Measurements from ENCODE around the gene POC1A. TPM values are rescaled to one million over a fixed set of nuclear protein-coding genes. Genes with fewer than 3 reads are reported as not detected.

POC1A gene
- total and polyA plus RNA-seq, 9 of the 15 experiments (the other 6 are each of a cell fraction or from before 2014, with no cell fraction given), result 7.2 to 17.5 (median 12.1) TPM

GRCh38 chr3:52175416-52176179 is 21.4 kb upstream of the POC1A start:
- no peak overlapping the region for H3K4me2 ChIP-seq (ENCODE audit: insufficient read depth, low read length)
- WGBS (ENCODE audit: insufficient coverage, low coverage, missing lambda C conversion rate), result 46% methylated on average over 9 of the region's 14 CpGs
- no peaks in the 10 kb centered on the region for H3K9me3 ChIP-seq (replicated peaks; ENCODE audit: control insufficient read depth, insufficient read depth, low read depth, low read length)
- H4K20me1 ChIP-seq (replicated peaks; ENCODE audit: control insufficient read depth, insufficient read depth, low read length), result no peaks in the 10 kb centered on the region
- POLR2A ChIA-PET, result interaction anchor here (0.6 to 1.0 kb wide), 5 partner anchors 13 to 180 kb away, joined by 3 read pairs; partner anchors contain the start of gene RPL29
- peak in 1 of 4 experiments; percentile 4 for DNase-seq (ENCODE audit: extremely low read depth in 1 of 4, low spot score in 3 of 4)
- H3K79me2 ChIP-seq (ENCODE audit: control insufficient read depth, insufficient read depth, low read length), result no peaks in the 10 kb centered on the region
- ATAC-seq, result no peak
- H3K9ac ChIP-seq (ENCODE audit: insufficient read depth in 1 of 2, low read depth in 2 of 2, low read length in 2 of 2), result peak overlapping the region in 1 of 2 experiments; percentile 66; a peak in 1 of 4 replicates
- no peak overlapping the region for H3K27ac ChIP-seq (ENCODE audit: extremely low read depth, low read depth, low read length)
- no peaks in the 10 kb centered on the region for H3K36me3 ChIP-seq (ENCODE audit: control insufficient read depth, insufficient read depth, low read length)
- H3K9me1 ChIP-seq (ENCODE audit: control insufficient read depth, insufficient read depth, low read length), result no peaks in the 10 kb centered on the region
- no TSS peak for BruUV-seq (replicated peaks)
- no peaks in the 10 kb centered on the region for H3K27me3 ChIP-seq (ENCODE audit: control insufficient read depth in 2 of 2, insufficient read depth in 2 of 2, low read length in 2 of 2)
- peaks cover 8 to 23% of the 10 kb centered on the region in 2 experiments; a peak in 4 of 5 replicates for H3K4me1 ChIP-seq (replicated peaks in 1 of 2; ENCODE audit: control insufficient read depth in 2 of 2, insufficient read depth in 2 of 2, low read length in 2 of 2)
- in situ Hi-C loops (cut with MboI) (no loop called here), intact Hi-C loops (cut with micrococcal nuclease) (no loop called here)
- no peak for TF ChIP-seq CREBBP (IDR thresholded peaks at IDR 0.05; ENCODE audit: low read depth, low read length)
- no peak for TF ChIP-seq SMAD1 (IDR thresholded peaks at IDR 0.05; ENCODE audit: low read depth, low read length, partially characterized antibody)
- TF ChIP-seq RREB1 (CRISPR knock-in tag; IDR thresholded peaks at IDR 0.05), result no peak
- no peak for TF ChIP-seq CBFA2T2 (conservative IDR thresholded peaks at IDR 0.05)
- TF ChIP-seq GTF2F1 (IDR thresholded peaks at IDR 0.05; ENCODE audit: low read depth, low read length), result no peak
- TF ChIP-seq ZNF655 (CRISPR knock-in tag; IDR thresholded peaks at IDR 0.05), result no peak
- no peak for TF ChIP-seq ZNF696 (CRISPR knock-in tag; conservative IDR thresholded peaks at IDR 0.05)
- TF ChIP-seq RNF219 (CRISPR knock-in tag; IDR thresholded peaks at IDR 0.05), result no peak
- TF ChIP-seq NFIX (CRISPR knock-in tag; IDR thresholded peaks at IDR 0.05; ENCODE audit: low read depth), result no peak
- TF ChIP-seq ZNF639 (CRISPR knock-in tag; conservative IDR thresholded peaks at IDR 0.05 in 1 of 2, IDR thresholded peaks at IDR 0.05 in 1 of 2), result no peak
- CTCF ChIA-PET (ENCODE audit: low intra/inter-chr PET ratio), result no interaction called here
- H2AFZ ChIP-seq (ENCODE audit: low read depth, low read length), result no peak overlapping the region
- H3K4me3 ChIP-seq, result no peak overlapping the region
- FAIRE-seq, result no peak

Measured in K562 (cell line).